ENCODE measurements around the gene LRRC31.

The LRRC31 gene

DNA sequence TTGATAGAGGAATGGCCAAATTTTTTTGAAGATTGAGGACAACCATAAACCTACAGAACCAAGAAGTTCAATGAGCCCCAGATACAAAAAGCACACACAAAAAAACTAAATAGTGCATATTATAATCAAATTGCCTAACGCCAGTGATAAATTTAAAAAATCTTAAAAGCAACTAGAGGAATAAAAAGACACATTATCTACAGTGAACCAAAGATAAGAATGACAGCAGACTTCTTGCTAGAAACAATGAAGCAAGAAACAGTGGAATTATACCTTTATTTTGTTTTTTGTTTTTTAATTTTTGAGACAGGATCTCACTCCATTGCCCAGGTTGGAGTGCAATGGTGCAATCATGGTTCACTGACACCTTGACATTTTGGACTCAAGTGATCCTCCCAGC, 31.7 kb upstream of the LRRC31 start:
- H3K79me2 ChIP-seq (ENCODE audit: insufficient read depth, low read length), result no peaks in the 10 kb centered on the region
- no peaks in the 10 kb centered on the region for H3K36me3 ChIP-seq (ENCODE audit: low read length)
- no peak overlapping the region for H3K4me2 ChIP-seq (ENCODE audit: low read depth, low read length, poor library complexity, severe bottlenecking)
- no peak overlapping the region for H3K9ac ChIP-seq (ENCODE audit: low read length)
- no peaks in the 10 kb centered on the region for H3F3A ChIP-seq (ENCODE audit: insufficient read depth)
- H3K9me2 ChIP-seq (replicated peaks; ENCODE audit: insufficient read depth, low read length), result no peaks in the 10 kb centered on the region
- H3K27me3 ChIP-seq (ENCODE audit: low read length), result no peaks in the 10 kb centered on the region
- TF ChIP-seq, protein P1, sequence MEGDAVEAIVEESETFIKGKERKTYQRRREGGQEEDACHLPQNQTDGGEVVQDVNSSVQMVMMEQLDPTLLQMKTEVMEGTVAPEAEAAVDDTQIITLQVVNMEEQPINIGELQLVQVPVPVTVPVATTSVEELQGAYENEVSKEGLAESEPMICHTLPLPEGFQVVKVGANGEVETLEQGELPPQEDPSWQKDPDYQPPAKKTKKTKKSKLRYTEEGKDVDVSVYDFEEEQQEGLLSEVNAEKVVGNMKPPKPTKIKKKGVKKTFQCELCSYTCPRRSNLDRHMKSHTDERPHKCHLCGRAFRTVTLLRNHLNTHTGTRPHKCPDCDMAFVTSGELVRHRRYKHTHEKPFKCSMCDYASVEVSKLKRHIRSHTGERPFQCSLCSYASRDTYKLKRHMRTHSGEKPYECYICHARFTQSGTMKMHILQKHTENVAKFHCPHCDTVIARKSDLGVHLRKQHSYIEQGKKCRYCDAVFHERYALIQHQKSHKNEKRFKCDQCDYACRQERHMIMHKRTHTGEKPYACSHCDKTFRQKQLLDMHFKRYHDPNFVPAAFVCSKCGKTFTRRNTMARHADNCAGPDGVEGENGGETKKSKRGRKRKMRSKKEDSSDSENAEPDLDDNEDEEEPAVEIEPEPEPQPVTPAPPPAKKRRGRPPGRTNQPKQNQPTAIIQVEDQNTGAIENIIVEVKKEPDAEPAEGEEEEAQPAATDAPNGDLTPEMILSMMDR (IDR thresholded peaks at IDR 0.05; ENCODE audit: insufficient read depth, low read length, poor library complexity, severe bottlenecking), result no peak
- no peak for TF ChIP-seq EZH2phosphoT487 (conservative IDR thresholded peaks at IDR 0.05; ENCODE audit: low read length)
- H2AFZ ChIP-seq (ENCODE audit: low read depth, low read length, severe bottlenecking), result no peak overlapping the region
- no peak overlapping the region for H3K4me3 ChIP-seq (ENCODE audit: insufficient read depth, low read length, poor library complexity, severe bottlenecking)
- no peaks in the 10 kb centered on the region for H4K20me1 ChIP-seq (ENCODE audit: low read depth, low read length)
- no peak overlapping the region for H3K27ac ChIP-seq (ENCODE audit: low read depth, low read length)
- H3K9me3 ChIP-seq (ENCODE audit: insufficient read depth, low read length), result peaks cover 16% of the 10 kb centered on the region

DNA sequence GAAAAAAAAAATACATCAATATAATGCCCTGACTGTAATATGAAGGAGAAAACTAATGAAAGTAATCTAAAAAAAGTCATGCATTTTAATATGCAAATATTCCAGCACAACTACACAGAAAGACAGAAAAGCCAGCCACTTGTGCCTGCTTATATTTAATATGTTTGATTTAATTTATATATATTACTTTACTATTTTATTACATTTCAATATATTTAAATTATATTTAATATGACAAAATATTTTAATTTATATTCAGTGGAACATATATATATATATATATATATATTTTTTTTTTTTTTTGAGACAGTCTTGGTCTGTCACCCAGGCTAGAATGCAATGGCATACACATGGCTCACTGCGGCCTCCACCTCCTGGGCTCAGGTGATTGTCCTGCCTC, 27.5 kb upstream of the LRRC31 start:
- no peak for TF ChIP-seq EZH2phosphoT487 (conservative IDR thresholded peaks at IDR 0.05; ENCODE audit: low read length)
- no peak overlapping the region for H3K27ac ChIP-seq (ENCODE audit: low read depth, low read length)
- H3K4me3 ChIP-seq (ENCODE audit: insufficient read depth, low read length, poor library complexity, severe bottlenecking), result no peak overlapping the region
- H3K27me3 ChIP-seq (ENCODE audit: low read length), result no peaks in the 10 kb centered on the region
- no peaks in the 10 kb centered on the region for H3F3A ChIP-seq (ENCODE audit: insufficient read depth)
- H3K79me2 ChIP-seq (ENCODE audit: insufficient read depth, low read length), result no peaks in the 10 kb centered on the region
- H3K36me3 ChIP-seq (ENCODE audit: low read length), result no peaks in the 10 kb centered on the region
- no peak overlapping the region for H3K4me2 ChIP-seq (ENCODE audit: low read depth, low read length, poor library complexity, severe bottlenecking)
- H3K9me3 ChIP-seq (ENCODE audit: insufficient read depth, low read length), result peaks cover 12% of the 10 kb centered on the region
- no peak overlapping the region for H2AFZ ChIP-seq (ENCODE audit: low read depth, low read length, severe bottlenecking)
- no peaks in the 10 kb centered on the region for H3K9me2 ChIP-seq (replicated peaks; ENCODE audit: insufficient read depth, low read length)
- H4K20me1 ChIP-seq (ENCODE audit: low read depth, low read length), result no peaks in the 10 kb centered on the region
- no peak overlapping the region for H3K9ac ChIP-seq (ENCODE audit: low read length)

DNA sequence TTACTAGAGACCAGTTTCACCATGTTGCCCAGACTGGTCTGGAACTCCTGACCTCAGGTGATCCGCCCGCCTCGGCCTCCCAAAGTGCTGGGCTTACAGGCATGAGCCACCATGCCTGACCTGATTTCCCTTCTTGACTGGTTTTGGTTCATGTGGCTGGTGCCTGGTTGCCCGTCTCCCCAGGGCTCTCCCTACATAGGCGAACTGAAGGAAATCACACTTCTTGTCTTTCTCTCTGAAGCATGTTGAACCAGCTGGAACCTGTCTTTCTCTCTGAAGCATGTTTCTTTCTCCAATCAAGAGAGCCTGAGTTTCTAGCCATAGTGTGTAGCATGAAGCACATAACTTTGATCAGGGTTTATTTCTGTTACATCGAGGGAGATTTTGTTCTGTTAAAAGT, 25.3 kb upstream of the LRRC31 start:
- Histone ChIP-seq H4K20me1 (ENCODE audit: low read depth, low read length) (no peaks in the 10 kb centered on the region), H3K4me3 (ENCODE audit: insufficient read depth, low read length, poor library complexity, severe bottlenecking) (no peak overlapping the region), H3K36me3 (ENCODE audit: low read length) (no peaks in the 10 kb centered on the region), H3K9me3 (ENCODE audit: insufficient read depth, low read length) (no peaks in the 10 kb centered on the region), H3K9me2 (replicated peaks; ENCODE audit: insufficient read depth, low read length) (no peaks in the 10 kb centered on the region), H3K27ac (ENCODE audit: low read depth, low read length) (no peak overlapping the region), H3F3A (ENCODE audit: insufficient read depth) (no peaks in the 10 kb centered on the region), H3K79me2 (ENCODE audit: insufficient read depth, low read length) (no peaks in the 10 kb centered on the region), H3K9ac (ENCODE audit: low read length) (no peak overlapping the region), H3K27me3 (ENCODE audit: low read length) (no peaks in the 10 kb centered on the region), H3K4me2 (ENCODE audit: low read depth, low read length, poor library complexity, severe bottlenecking) (no peak overlapping the region), H2AFZ (ENCODE audit: low read depth, low read length, severe bottlenecking) (no peak overlapping the region)
- TF ChIP-seq, protein P1 (IDR thresholded peaks at IDR 0.05; ENCODE audit: insufficient read depth, low read length, poor library complexity, severe bottlenecking), result no peak
- TF ChIP-seq EZH2phosphoT487 (conservative IDR thresholded peaks at IDR 0.05; ENCODE audit: low read length), result no peak

DNA sequence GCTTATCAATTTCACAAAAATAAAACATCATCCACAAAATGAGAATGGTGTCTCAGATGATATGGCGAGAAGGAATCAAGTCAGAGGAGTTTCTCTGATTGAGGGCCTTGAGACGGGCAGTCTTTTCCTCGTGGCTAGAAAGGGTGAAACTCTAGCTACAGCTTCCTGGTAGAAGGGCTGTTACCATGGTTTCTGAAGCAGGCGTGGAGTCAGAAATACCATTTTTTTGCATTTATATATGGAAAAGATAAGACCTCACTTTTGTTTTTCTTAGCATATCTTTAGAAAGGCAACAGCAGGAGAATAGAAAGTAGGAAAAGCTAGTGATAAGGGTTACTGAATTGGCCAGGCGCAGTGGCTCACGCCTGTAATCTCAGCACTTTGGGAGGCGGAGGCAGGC, 24.4 kb upstream of the LRRC31 start:
- no peak overlapping the region for H3K9ac ChIP-seq (ENCODE audit: low read length)
- H3K27ac ChIP-seq (ENCODE audit: low read depth, low read length), result no peak overlapping the region
- TF ChIP-seq, protein P1 (IDR thresholded peaks at IDR 0.05; ENCODE audit: insufficient read depth, low read length, poor library complexity, severe bottlenecking), result no peak
- TF ChIP-seq EZH2phosphoT487 (conservative IDR thresholded peaks at IDR 0.05; ENCODE audit: low read length), result no peak
- H3K79me2 ChIP-seq (ENCODE audit: insufficient read depth, low read length), result no peaks in the 10 kb centered on the region
- no peak overlapping the region for H3K4me3 ChIP-seq (ENCODE audit: insufficient read depth, low read length, poor library complexity, severe bottlenecking)
- no peaks in the 10 kb centered on the region for H3K9me2 ChIP-seq (replicated peaks; ENCODE audit: insufficient read depth, low read length)
- H3K36me3 ChIP-seq (ENCODE audit: low read length), result no peaks in the 10 kb centered on the region
- H3K27me3 ChIP-seq (ENCODE audit: low read length), result no peaks in the 10 kb centered on the region
- H4K20me1 ChIP-seq (ENCODE audit: low read depth, low read length), result no peaks in the 10 kb centered on the region
- no peaks in the 10 kb centered on the region for H3F3A ChIP-seq (ENCODE audit: insufficient read depth)
- H2AFZ ChIP-seq (ENCODE audit: low read depth, low read length, severe bottlenecking), result no peak overlapping the region
- no peak overlapping the region for H3K4me2 ChIP-seq (ENCODE audit: low read depth, low read length, poor library complexity, severe bottlenecking)
- H3K9me3 ChIP-seq (ENCODE audit: insufficient read depth, low read length), result no peaks in the 10 kb centered on the region

Data from SU-DHL-6 (cell line).